H1 (cell line): ENCODE measurements around the gene ZNF358. TPM values are rescaled to one million over a fixed set of nuclear protein-coding genes. Genes with fewer than 3 reads are reported as not detected.
A peak's percentile ranks its signal among the peaks of the same experiment; 100 is the strongest.

Source experiments
- CTCF ChIA-PET: fragments of 300-600 bp; sonication (Branson Sonifier 250); formaldehyde crosslinking; loops from one replicate; lab custom pipeline; 2021; ENCODE audit not compliant: partially characterized antibody; lab: Charles Lee
- POLR2A ChIA-PET: fragments of 300-600 bp; sonication (Branson Sonifier 250); formaldehyde crosslinking; loops from one replicate; lab custom pipeline; 2021; ENCODE audit warnings: inconsistent platforms; ENCODE audit not compliant: partially characterized antibody; lab: Charles Lee
- DNase-seq, 2 experiments: peaks; one replicate each; pipeline versions ENCODE4 v3.0.0 to v3.0.0-alpha.2; 2010 to 2022; ENCODE audit warnings: low spot score in 2 of 2, low read depth in 1 of 2, mixed read lengths in 1 of 2
- FAIRE-seq: peaks from 2 replicates; lab custom pipeline; 2011; peaks lifted over from hg19 to GRCh38; lab: Jason Lieb, UNC
- H2AFZ ChIP-seq: 2 replicates; pipeline ENCODE4 v1.8.1; 2012; ENCODE audit warnings: low read length, inconsistent platforms
- H2AK5ac ChIP-seq: 2 replicates; pipeline ENCODE4 v1.6.1; 2013; ENCODE audit warnings: low read depth, low read length
- H2BK120ac ChIP-seq: replicated peaks from 2 replicates; pipeline ENCODE3; 2013; ENCODE audit warnings: low read depth, low read length, inconsistent platforms
- H2BK12ac ChIP-seq: 2 replicates; pipeline ENCODE4 v1.6.1; 2013; ENCODE audit warnings: low read depth, low read length
- H2BK15ac ChIP-seq: 2 replicates; pipeline ENCODE4 v1.6.1; 2013; ENCODE audit warnings: low read length
- H2BK20ac ChIP-seq: 2 replicates; pipeline ENCODE4 v1.6.1; 2013; ENCODE audit warnings: low read length
- H2BK5ac ChIP-seq: 2 replicates; pipeline ENCODE4 v1.6.1; 2013; ENCODE audit warnings: low read depth, low read length
- H3K14ac ChIP-seq: 2 replicates; pipeline ENCODE4 v1.6.1; 2013; ENCODE audit warnings: inconsistent platforms; ENCODE audit not compliant: insufficient read length
- H3K18ac ChIP-seq: 2 replicates; pipeline ENCODE4 v1.6.1; 2013; ENCODE audit warnings: low read length; ENCODE audit errors: extremely low read depth
- H3K23ac ChIP-seq: 2 replicates; pipeline ENCODE4 v1.6.1; 2013; ENCODE audit warnings: inconsistent platforms; ENCODE audit not compliant: insufficient read length
- H3K23me2 ChIP-seq: 2 replicates; pipeline ENCODE4 v1.6.1; 2013; ENCODE audit warnings: low read depth, low read length
- H3K27ac ChIP-seq: 2 replicates; pipeline ENCODE4 v1.6.1; 2011; ENCODE audit warnings: low read depth, low read length, inconsistent platforms
- H3K27me3 ChIP-seq, 4 experiments: replicated peaks in 1 of 4; 1 replicate in 1 of 4; 2 replicates in 3 of 4; pipeline versions ENCODE4 v1.6.1 to v1.8.1; 2011 to 2013; ENCODE audit warnings: low read length in 3 of 4, mild to moderate bottlenecking in 3 of 4, inconsistent platforms in 2 of 4, mixed read lengths in 2 of 4, moderate library complexity in 1 of 4; ENCODE audit not compliant: control insufficient read depth in 3 of 4, insufficient read depth in 3 of 4; ENCODE audit errors: extremely low read depth in 1 of 4
- H3K36me3 ChIP-seq, 4 experiments: 2 replicates each; pipeline versions ENCODE4 v1.6.1 to v1.8.1; 2011 to 2013; ENCODE audit warnings: mild to moderate bottlenecking in 4 of 4, low read length in 3 of 4, moderate library complexity in 2 of 4, control low read depth in 1 of 4, inconsistent platforms in 1 of 4; ENCODE audit not compliant: insufficient read depth in 4 of 4, control insufficient read depth in 2 of 4
- H3K4ac ChIP-seq: replicated peaks from 2 replicates; pipeline ENCODE3; 2013; ENCODE audit warnings: low read length, low read depth, mixed read lengths, inconsistent platforms; ENCODE audit not compliant: insufficient read length
- H3K4me1 ChIP-seq, 4 experiments: replicated peaks in 1 of 4; 1 replicate in 1 of 4; 2 replicates in 3 of 4; pipeline versions ENCODE4 v1.6.1 to v1.8.1; 2011 to 2013; ENCODE audit warnings: low read length in 3 of 4, inconsistent platforms in 2 of 4, mixed read lengths in 1 of 4; ENCODE audit not compliant: insufficient read depth in 4 of 4, control insufficient read depth in 3 of 4
- H3K4me2 ChIP-seq, 2 experiments: 2 replicates each; pipeline versions ENCODE4 v1.6.1 to v1.8.1; 2011 to 2013; ENCODE audit warnings: low read depth in 2 of 2, low read length in 2 of 2, control low read depth in 1 of 2, inconsistent platforms in 1 of 2, mild to moderate bottlenecking in 1 of 2; ENCODE audit not compliant: insufficient read depth in 1 of 2
- H3K4me3 ChIP-seq, 4 experiments: fragments of 200-600, 300-600 bp in 1 of 4; sonication (generic), shearing (Covaris generic), sonication (Bioruptor Twin) in 1 of 4; 2 replicates each; pipeline versions ENCODE4 v1.5.1 to v1.8.1; 2011 to 2016; ENCODE audit warnings: low read length in 4 of 4, low read depth in 3 of 4, control low read depth in 2 of 4, inconsistent platforms in 2 of 4, mild to moderate bottlenecking in 2 of 4, mixed read lengths in 1 of 4, moderate library complexity in 1 of 4; ENCODE audit not compliant: insufficient read depth in 2 of 4; ENCODE audit errors: extremely low read depth in 1 of 4
- H3K56ac ChIP-seq: replicated peaks from 2 replicates; pipeline ENCODE3; 2013; ENCODE audit warnings: low read depth, mild to moderate bottlenecking, mixed read lengths, low read length, inconsistent platforms; ENCODE audit not compliant: insufficient read length
- H3K79me1 ChIP-seq: 2 replicates; pipeline ENCODE4 v1.6.1; 2013; ENCODE audit warnings: low read depth, low read length, control low read depth
- H3K79me2 ChIP-seq, 2 experiments: 2 replicates each; pipeline versions ENCODE4 v1.6.1 to v1.8.1; 2012 to 2013; ENCODE audit warnings: low read length in 2 of 2, mild to moderate bottlenecking in 2 of 2, inconsistent platforms in 1 of 2; ENCODE audit not compliant: insufficient read depth in 2 of 2, control insufficient read depth in 1 of 2
- H3K9ac ChIP-seq, 4 experiments: replicated peaks in 1 of 4; 1 replicate in 1 of 4; 2 replicates in 3 of 4; pipeline versions ENCODE4 v1.6.1 to v1.8.1; 2011 to 2013; ENCODE audit warnings: low read depth in 3 of 4, low read length in 3 of 4, control low read depth in 2 of 4, mild to moderate bottlenecking in 2 of 4, moderate library complexity in 2 of 4, inconsistent platforms in 1 of 4; ENCODE audit errors: extremely low read depth in 1 of 4
- H3K9me3 ChIP-seq, 2 experiments: 2 replicates each; pipeline versions ENCODE4 v1.6.1 to v1.8.1; 2012 to 2013; ENCODE audit warnings: mild to moderate bottlenecking in 2 of 2, moderate library complexity in 2 of 2, control low read depth in 1 of 2, inconsistent platforms in 1 of 2, low read depth in 1 of 2, low read length in 1 of 2, mixed read lengths in 1 of 2; ENCODE audit not compliant: insufficient read depth in 2 of 2
- H4K20me1 ChIP-seq, 2 experiments: replicated peaks in 1 of 2; 2 replicates each; pipeline versions ENCODE3 to v1.8.1; 2011 to 2013; ENCODE audit warnings: inconsistent platforms in 2 of 2, low read length in 2 of 2, mild to moderate bottlenecking in 1 of 2; ENCODE audit not compliant: insufficient read depth in 2 of 2, control insufficient read depth in 1 of 2
- H4K5ac ChIP-seq: 2 replicates; pipeline ENCODE4 v1.6.1; 2013; ENCODE audit warnings: low read length, low read depth, mixed read lengths, inconsistent platforms; ENCODE audit not compliant: insufficient read length
- H4K8ac ChIP-seq: 2 replicates; pipeline ENCODE4 v1.8.0; 2013; ENCODE audit warnings: mild to moderate bottlenecking, moderate library complexity, low read length, inconsistent platforms; ENCODE audit not compliant: insufficient read depth; ENCODE audit errors: extremely low read depth
- H4K91ac ChIP-seq: replicated peaks from 2 replicates; pipeline ENCODE3; 2013; ENCODE audit warnings: low read length, mixed read lengths, inconsistent platforms; ENCODE audit not compliant: insufficient read length
- CEBPB ChIP-seq: IDR thresholded peaks from 2 replicates; pipeline ENCODE4 v1.6.1; 2012; ENCODE audit warnings: low read depth, low read length
- HDAC6 ChIP-seq: IDR thresholded peaks from one replicate; pipeline ENCODE4 v1.7.1; 2012; ENCODE audit warnings: low read depth, mild to moderate bottlenecking, inconsistent platforms, low read length, moderate library complexity
- MAFK ChIP-seq: IDR thresholded peaks from 2 replicates; pipeline ENCODE4 v1.6.1; 2012; ENCODE audit warnings: low read depth, mild to moderate bottlenecking, improper control_type of control experiment, low read length
- POLR2A ChIP-seq, 2 experiments: IDR thresholded peaks; 1 replicate in 1 of 2; 2 replicates in 1 of 2; pipeline ENCODE4 v1.6.1; 2011; ENCODE audit warnings: low read depth in 2 of 2, low read length in 2 of 2, mild to moderate bottlenecking in 2 of 2; ENCODE audit errors: control extremely low read depth in 1 of 2
- SP1 ChIP-seq: IDR thresholded peaks from 2 replicates; pipeline ENCODE4 v1.6.1; 2011; ENCODE audit warnings: low read depth, low read length
- TEAD4 ChIP-seq: IDR thresholded peaks from 2 replicates; pipeline ENCODE4 v1.6.1; 2012; ENCODE audit warnings: low read depth, low read length, inconsistent platforms, mixed read lengths
- YY1 ChIP-seq: IDR thresholded peaks from 2 replicates; pipeline ENCODE4 v1.6.1; 2011; ENCODE audit warnings: low read depth, mild to moderate bottlenecking, low read length
- WGBS, 2 experiments: shearing (Covaris generic) in 1 of 2; methylation state at CpG; one replicate each; pipeline versions ENCODE4 v1.1.6 to v1.1.7; 2013 to 2015; ENCODE audit warnings: low lambda C conversion rate in 2 of 2, mixed read lengths in 2 of 2, inconsistent platforms in 1 of 2, low coverage in 1 of 2, missing lambda C conversion rate in 1 of 2; ENCODE audit not compliant: insufficient replicate concordance in 2 of 2, insufficient coverage in 1 of 2, insufficient read length in 1 of 2; ENCODE audit errors: extremely low coverage in 1 of 2, missing lambda C conversion rate in 1 of 2; 5-methylcytosine and 5-hydroxymethylcytosine counted together
- polyA plus RNA-seq, 7 experiments: library from polyadenylated mRNA; depleted of rRNA in 3 of 7; stranded (reverse) in 5 of 7; unstranded in 2 of 7; fragments of >200 nt in 5 of 7; fragments of 200-250 nt in 2 of 7; gene quantifications; 1 replicate in 5 of 7; 2 replicates in 1 of 7; 4 replicates in 1 of 7; pipeline versions ENCODE4 v1.2.1 to v1.2.3, GENCODE V29; 2011 to 2013; ENCODE audit warnings: missing spikeins in 2 of 7, mixed read lengths in 2 of 7
- total RNA-seq: library from RNA; stranded (reverse); fragmentation: NEBNext Ultra II Directional; extraction: Animal tissue kit (Norgen Biotek cat#: 25700); gene quantifications from 2 replicates; pipeline ENCODE4 v1.2.1, GENCODE V29; 2021

Gene ZNF358
- total and polyA plus RNA-seq, 2 of the 8 experiments (the other 6 are each of a cell fraction or from before 2014, with no cell fraction given): 40.0 to 60.3 TPM

- TF ChIP-seq SP1: no peak
- no peak for TF ChIP-seq YY1
- TF ChIP-seq HDAC6: no peak
- no peak for TF ChIP-seq MAFK
- no peak; a peak in 1 of 3 replicates for TF ChIP-seq POLR2A (IDR thresholded peaks at IDR 0.05; ENCODE audit: control extremely low read depth in 1 of 2, low read depth in 2 of 2, low read length in 2 of 2)
- no peak for TF ChIP-seq CEBPB
- no peak for TF ChIP-seq TEAD4
- no peak overlapping the region for H3K56ac ChIP-seq
- POLR2A ChIA-PET: interaction anchor here (1.2 to 7.0 kb wide), 4 partner anchors 10 to 18 kb away, joined by 4 to 80 read pairs (median 8); partner anchors contain the start of gene PNPLA6
- H3K4me3 ChIP-seq: peak overlapping the region; percentile 72 to 95 (median 77)
- 0 out of 2 replicates have a peak, but pooled peaks cover 3% of the 10 kb centered on the region for H3K79me1 ChIP-seq
- no peak overlapping the region for H2BK12ac ChIP-seq
- peak overlapping the region; percentile 11 for H4K91ac ChIP-seq
- H3K14ac ChIP-seq: no peak overlapping the region
- H2BK120ac ChIP-seq: no peak overlapping the region
- H3K23ac ChIP-seq: no peak overlapping the region
- H4K5ac ChIP-seq: peak overlapping the region; percentile 28
- H3K79me2 ChIP-seq: peaks cover 0 to 11% of the 10 kb centered on the region in 2 experiments; a peak in 1 of 4 replicates
- no peak overlapping the region for H2BK20ac ChIP-seq
- H3K9me3 ChIP-seq: no peaks in the 10 kb centered on the region
- peak overlapping the region; percentile 58 for H4K8ac ChIP-seq
- FAIRE-seq (no peak), DNase-seq (no peak)
- no peak overlapping the region for H3K4ac ChIP-seq
- H2AFZ ChIP-seq: no peak overlapping the region
- peaks cover 1 to 2% of the 10 kb centered on the region in 2 experiments for H4K20me1 ChIP-seq
- H2AK5ac ChIP-seq: peak overlapping the region; percentile 53; the same call in 1 of the 2 replicates
- no peaks in the 10 kb centered on the region for H3K27me3 ChIP-seq
- H3K18ac ChIP-seq: no peak overlapping the region; the same call in none of the 2 replicates
- H2BK5ac ChIP-seq: no peak overlapping the region
- no peak overlapping the region for H3K27ac ChIP-seq
- H2BK15ac ChIP-seq: no peak overlapping the region
- CTCF ChIA-PET: interaction anchor here (0.6 to 2.1 kb wide), 8 partner anchors 10 to 216 kb away, joined by 3 to 7 read pairs (median 3); a partner anchor contains a TSS
- H3K4me1 ChIP-seq: peaks cover 0 to 11% (median 6%) of the 10 kb centered on the region in 4 experiments; a peak in 5 of 7 replicates
- H3K9ac ChIP-seq: peak overlapping the region in 3 of 4 experiments; percentile 63 to 82 (median 74); a peak in 6 of 7 replicates
- H3K36me3 ChIP-seq: peaks cover 0 to 7% (median 3%) of the 10 kb centered on the region in 4 experiments; a peak in 1 of 8 replicates
- 92% methylated on average over 4 of the region's 4 CpGs; no CpG with 5 or more reads in 1 of the 2 experiments for WGBS, 2 experiments
- peaks cover 5% of the 10 kb centered on the region for H3K23me2 ChIP-seq
- H3K4me2 ChIP-seq: peak overlapping the region; percentile 85 to 98
These were observed 975 bp downstream of the ZNF358 start for GRCh38 chr19:7516878-7517277.
